CD14-positive monocyte (primary cell): ENCODE measurements around the gene CYTL1. TPM values are rescaled to one million over a fixed set of nuclear protein-coding genes. Genes with fewer than 3 reads are reported as not detected.

Experiments used
- DNase-seq, 3 donors: peaks; one replicate each; pipeline ENCODE4 v3.0.0-alpha.2; 2011 to 2022
- H2AFZ ChIP-seq: 2 replicates; pipeline ENCODE4 v1.6.0; 2012; ENCODE audit warnings: mild to moderate bottlenecking, low read depth, low read length, inconsistent platforms; ENCODE audit not compliant: insufficient read depth, poor library complexity, severe bottlenecking
- H3K27ac ChIP-seq, 2 donors: 1 replicate in 1 of 2; 2 replicates in 1 of 2; pipeline ENCODE4 v1.5.1; 2012 to 2013; ENCODE audit warnings: low read length in 2 of 2, control low read depth in 1 of 2, inconsistent platforms in 1 of 2, low read depth in 1 of 2, mild to moderate bottlenecking in 1 of 2
- H3K27me3 ChIP-seq, 2 donors: one replicate each; pipeline versions ENCODE4 v1.6.0 to v1.6.1; 2011 to 2013; ENCODE audit warnings: low read length in 2 of 2; ENCODE audit not compliant: control insufficient read depth in 2 of 2, insufficient read depth in 2 of 2
- H3K36me3 ChIP-seq, 2 donors: replicated peaks in 1 of 2; 1 replicate in 1 of 2; 2 replicates in 1 of 2; pipeline versions ENCODE4 v1.5.1 to v1.6.1; 2012 to 2013; ENCODE audit warnings: low read length in 2 of 2, control low read depth in 1 of 2, inconsistent platforms in 1 of 2, mild to moderate bottlenecking in 1 of 2; ENCODE audit not compliant: insufficient read depth in 2 of 2, control insufficient read depth in 1 of 2
- H3K4me1 ChIP-seq, 2 donors: 1 replicate in 1 of 2; 2 replicates in 1 of 2; pipeline versions ENCODE4 v1.5.1 to v1.6.1; 2012 to 2013; ENCODE audit warnings: low read length in 2 of 2, control low read depth in 1 of 2, inconsistent platforms in 1 of 2, mild to moderate bottlenecking in 1 of 2, moderate library complexity in 1 of 2; ENCODE audit not compliant: insufficient read depth in 2 of 2, control insufficient read depth in 1 of 2
- H3K4me2 ChIP-seq: replicated peaks from 2 replicates; pipeline ENCODE3; 2012; ENCODE audit warnings: low read length, moderate library complexity, mild to moderate bottlenecking; ENCODE audit not compliant: poor library complexity, severe bottlenecking; ENCODE audit errors: extremely low read depth
- H3K4me3 ChIP-seq, 3 experiments: fragments of 200-600 bp in 1 of 3; sonication (generic) in 1 of 3; replicated peaks in 1 of 3; 1 replicate in 2 of 3; 2 replicates in 1 of 3; pipeline ENCODE4 v1.5.1; 2011 to 2013; ENCODE audit warnings: low read length in 3 of 3, mild to moderate bottlenecking in 3 of 3, control low read depth in 2 of 3, low read depth in 2 of 3, inconsistent platforms in 1 of 3, moderate library complexity in 1 of 3
- H3K79me2 ChIP-seq: 2 replicates; pipeline ENCODE4 v1.6.0; 2012; ENCODE audit warnings: mild to moderate bottlenecking, control low read depth, inconsistent platforms, low read length, moderate library complexity; ENCODE audit not compliant: insufficient read depth
- H3K9ac ChIP-seq: 2 replicates; pipeline ENCODE4 v1.6.0; 2017; ENCODE audit warnings: low read length, mild to moderate bottlenecking; ENCODE audit not compliant: insufficient read depth, poor library complexity, severe bottlenecking
- H3K9me3 ChIP-seq, 2 donors: replicated peaks in 1 of 2; 1 replicate in 1 of 2; 2 replicates in 1 of 2; pipeline versions ENCODE4 v1.5.1 to v1.6.1; 2012 to 2013; ENCODE audit warnings: low read length in 2 of 2, control low read depth in 1 of 2; ENCODE audit not compliant: control insufficient read depth in 1 of 2, insufficient read depth in 1 of 2
- H4K20me1 ChIP-seq: 2 replicates; pipeline ENCODE4 v1.6.0; 2012; ENCODE audit warnings: mild to moderate bottlenecking, low read length, control low read depth, moderate library complexity; ENCODE audit not compliant: insufficient read depth
- H3K27ac Mint-ChIP-seq, 7 donors: one replicate each; pipeline ENCODE4 v1.8.0; 2020; ENCODE audit warnings: mild to moderate bottlenecking in 7 of 7, mixed read lengths in 7 of 7, moderate library complexity in 6 of 7, inconsistent platforms in 2 of 7
- H3K27me3 Mint-ChIP-seq, 3 donors: one replicate each; pipeline ENCODE4 v1.8.0; 2021 to 2022; ENCODE audit warnings: low read depth in 3 of 3, mild to moderate bottlenecking in 3 of 3, mixed read lengths in 3 of 3, moderate library complexity in 3 of 3, inconsistent platforms in 1 of 3
- H3K36me3 Mint-ChIP-seq, 2 donors: one replicate each; pipeline ENCODE4 v1.8.0; 2020; ENCODE audit warnings: mixed read lengths in 2 of 2, inconsistent platforms in 1 of 2, mild to moderate bottlenecking in 1 of 2
- H3K4me1 Mint-ChIP-seq: one replicate; pipeline ENCODE4 v1.8.0; 2020; ENCODE audit warnings: mild to moderate bottlenecking, mixed read lengths
- H3K4me3 Mint-ChIP-seq, 2 donors: one replicate each; pipeline ENCODE4 v1.8.0; 2020; ENCODE audit warnings: mild to moderate bottlenecking in 2 of 2, mixed read lengths in 2 of 2, moderate library complexity in 1 of 2
- H3K9me3 Mint-ChIP-seq, 7 donors: one replicate each; pipeline ENCODE4 v1.8.0; 2020 to 2022; ENCODE audit warnings: mixed read lengths in 7 of 7, mild to moderate bottlenecking in 6 of 7, moderate library complexity in 6 of 7, inconsistent platforms in 2 of 7
- CTCF ChIP-seq: fragments of 200-600 bp; IDR thresholded peaks from one replicate; pipeline ENCODE4 v1.8.0; 2022; ENCODE audit warnings: antibody characterized with exemption, mild to moderate bottlenecking
- WGBS: methylation state at CpG from one replicate; pipeline ENCODE4 v1.1.5; 2013; ENCODE audit warnings: missing lambda C conversion rate; ENCODE audit not compliant: insufficient coverage; 5-methylcytosine and 5-hydroxymethylcytosine counted together
- intact Hi-C, 2 donors: fragments of 100-400 bp; cut with micrococcal nuclease; formaldehyde crosslinking; loops; one replicate each; pipeline versions ENCODE4 v1.15.0 to v1.15.1; 2023
- polyA plus RNA-seq, 3 donors: library from polyadenylated mRNA; depleted of rRNA in 1 of 3; unstranded in 2 of 3; stranded (reverse) in 1 of 3; fragments of 300-500 nt in 2 of 3; fragments of >200 nt in 1 of 3; fragmentation: Illumina TruSeq in 2 of 3; gene quantifications; 1 replicate in 2 of 3; 2 replicates in 1 of 3; pipeline ENCODE4 v1.2.3, GENCODE V29; 2012 to 2021

The CYTL1 gene
- polyA plus RNA-seq, 3 donors, result 0.32 to 0.56 TPM; not detected in 1

GRCh38 chr4:4985844-4986243 is 33.4 kb downstream of the CYTL1 start:
- Histone ChIP-seq H3K36me3 (no peaks in the 10 kb centered on the region), H3K27ac (no peak overlapping the region), H4K20me1 (no peaks in the 10 kb centered on the region), H3K4me2 (no peak overlapping the region), H3K27me3 (no peaks in the 10 kb centered on the region), H3K4me3 (no peak overlapping the region), H3K79me2 (no peaks in the 10 kb centered on the region), H2AFZ (no peak overlapping the region), H3K4me1 (no peaks in the 10 kb centered on the region), H3K9me3 (no peaks in the 10 kb centered on the region), H3K9ac (no peak overlapping the region)
- TF ChIP-seq CTCF, result no peak
- H3K4me1 Mint-ChIP-seq, result no peaks in the 10 kb centered on the region
- peaks cover 3 to 6% (median 4%) of the 10 kb centered on the region in 3 donors for H3K27me3 Mint-ChIP-seq
- no peak for DNase-seq
- no peaks in the 10 kb centered on the region for H3K9me3 Mint-ChIP-seq
- no peaks in the 10 kb centered on the region for H3K36me3 Mint-ChIP-seq
- H3K4me3 Mint-ChIP-seq, result no peak overlapping the region
- 100% methylated on average over 1 of the region's 1 CpG for WGBS
- no peak overlapping the region for H3K27ac Mint-ChIP-seq
- intact Hi-C loops, result no loop called here

- H3K27ac Mint-ChIP-seq, result no peak overlapping the region
- Histone ChIP-seq H3K36me3 (no peaks in the 10 kb centered on the region), H4K20me1 (no peaks in the 10 kb centered on the region), H3K4me1 (no peaks in the 10 kb centered on the region), H3K9me3 (no peaks in the 10 kb centered on the region), H3K9ac (no peak overlapping the region), H2AFZ (no peak overlapping the region), H3K4me3 (no peak overlapping the region), H3K27ac (no peak overlapping the region), H3K4me2 (no peak overlapping the region), H3K27me3 (no peaks in the 10 kb centered on the region), H3K79me2 (no peaks in the 10 kb centered on the region)
- peaks cover 3 to 6% (median 4%) of the 10 kb centered on the region in 3 donors for H3K27me3 Mint-ChIP-seq
- H3K4me3 Mint-ChIP-seq, result no peak overlapping the region
- intact Hi-C loops, result no loop called here
- DNase-seq, result no peak
- H3K4me1 Mint-ChIP-seq, result no peaks in the 10 kb centered on the region
- no peak for TF ChIP-seq CTCF
- WGBS, result no CpG with 5 or more reads among the region's 2 CpGs
- no peaks in the 10 kb centered on the region for H3K36me3 Mint-ChIP-seq
- peaks cover 0 to 2% (median 0%) of the 10 kb centered on the region in 7 donors for H3K9me3 Mint-ChIP-seq
Observed at GRCh38 chr4:4985036-4985435, 34.2 kb downstream of the CYTL1 start.
